Measurements from ENCODE around the gene MSL1. TPM values are rescaled to one million over a fixed set of nuclear protein-coding genes. Genes with fewer than 3 reads are reported as not detected.

MSL1 gene
- total and polyA plus RNA-seq, 2 experiments from 2014 or later: 26.7 to 81.6 TPM

GRCh38 chr17:40079545-40079944 lies 42.2 kb upstream of the MSL1 start:
- H2AFZ ChIP-seq: no peak overlapping the region
- no peak overlapping the region for H3K4me2 ChIP-seq
- H3K27me3 ChIP-seq: no peaks in the 10 kb centered on the region
- H3K36me3 ChIP-seq (replicated peaks; ENCODE audit: insufficient read depth, low read depth): no peaks in the 10 kb centered on the region
- no peak overlapping the region for H3K4me3 ChIP-seq
- H3K9me3 ChIP-seq (ENCODE audit: low read depth): no peaks in the 10 kb centered on the region
- DNase-seq (ENCODE audit: low spot score): no peak
- H3K27ac ChIP-seq: no peak overlapping the region
- no peaks in the 10 kb centered on the region for H3K9me2 ChIP-seq (replicated peaks; ENCODE audit: insufficient read depth)
- WGBS (ENCODE audit: low lambda C conversion rate, missing lambda C conversion rate): 89% methylated on average over 3 of the region's 3 CpGs
- H3K4me1 ChIP-seq (ENCODE audit: insufficient read depth): peaks cover 19% of the 10 kb centered on the region
- H3K79me2 ChIP-seq: peaks cover 26% of the 10 kb centered on the region
- peaks cover 3% of the 10 kb centered on the region for H4K20me1 ChIP-seq (ENCODE audit: insufficient read depth, poor library complexity, severe bottlenecking)
- no peak for TF ChIP-seq EZH2 (IDR thresholded peaks at IDR 0.05; ENCODE audit: borderline replicate concordance)
- TF ChIP-seq CTCF (IDR thresholded peaks at IDR 0.05; ENCODE audit: poor library complexity): no peak
- TF ChIP-seq EZH2phosphoT487 (IDR thresholded peaks at IDR 0.05; ENCODE audit: low read depth, severe bottlenecking, unreplicated experiment): no peak

- H3K4me3 ChIP-seq: no peak overlapping the region
- no peaks in the 10 kb centered on the region for H3K9me2 ChIP-seq (replicated peaks; ENCODE audit: insufficient read depth)
- H4K20me1 ChIP-seq (ENCODE audit: insufficient read depth, poor library complexity, severe bottlenecking): no peaks in the 10 kb centered on the region
- no peaks in the 10 kb centered on the region for H3K36me3 ChIP-seq (replicated peaks; ENCODE audit: insufficient read depth, low read depth)
- WGBS (ENCODE audit: low lambda C conversion rate, missing lambda C conversion rate): 98% methylated on average over 14 of the region's 14 CpGs
- H3K9me3 ChIP-seq (ENCODE audit: low read depth): no peaks in the 10 kb centered on the region
- no peaks in the 10 kb centered on the region for H3K27me3 ChIP-seq
- no peak for TF ChIP-seq EZH2 (IDR thresholded peaks at IDR 0.05; ENCODE audit: borderline replicate concordance)
- no peak for TF ChIP-seq CTCF (IDR thresholded peaks at IDR 0.05; ENCODE audit: poor library complexity)
- no peak for TF ChIP-seq EZH2phosphoT487 (IDR thresholded peaks at IDR 0.05; ENCODE audit: low read depth, severe bottlenecking, unreplicated experiment)
- H3K79me2 ChIP-seq: peaks cover 3% of the 10 kb centered on the region
- no peak for DNase-seq (ENCODE audit: low spot score)
- H3K4me2 ChIP-seq: no peak overlapping the region
- no peak overlapping the region for H3K27ac ChIP-seq
- H3K4me1 ChIP-seq (ENCODE audit: insufficient read depth): no peaks in the 10 kb centered on the region
- no peak overlapping the region for H2AFZ ChIP-seq
Observed at GRCh38 chr17:40084477-40084876, 37.3 kb upstream of the MSL1 start.

- Histone ChIP-seq H3K36me3 (replicated peaks; ENCODE audit: insufficient read depth, low read depth) (no peaks in the 10 kb centered on the region), H3K9me3 (ENCODE audit: low read depth) (no peaks in the 10 kb centered on the region), H3K4me2 (no peak overlapping the region), H3K9me2 (replicated peaks; ENCODE audit: insufficient read depth) (no peaks in the 10 kb centered on the region), H4K20me1 (ENCODE audit: insufficient read depth, poor library complexity, severe bottlenecking) (no peaks in the 10 kb centered on the region), H3K79me2 (no peaks in the 10 kb centered on the region), H3K4me1 (ENCODE audit: insufficient read depth) (no peaks in the 10 kb centered on the region), H3K27ac (no peak overlapping the region), H3K4me3 (no peak overlapping the region), H3K27me3 (no peaks in the 10 kb centered on the region), H2AFZ (no peak overlapping the region)
- peak; percentile 72 for DNase-seq (ENCODE audit: low spot score)
- TF ChIP-seq EZH2 (IDR thresholded peaks at IDR 0.05; ENCODE audit: borderline replicate concordance) (no peak), CTCF (IDR thresholded peaks at IDR 0.05; ENCODE audit: poor library complexity) (peak; percentile 69)
- WGBS (ENCODE audit: low lambda C conversion rate, missing lambda C conversion rate): 74% methylated on average over 17 of the region's 17 CpGs
Observed at GRCh38 chr17:40086150-40087044, 35.4 kb upstream of the MSL1 start.

Measured in hepatocyte (in vitro differentiated cells).